ENCODE measurements around the gene COL18A1. TPM values are rescaled to one million over a fixed set of nuclear protein-coding genes. Genes with fewer than 3 reads are reported as not detected.

COL18A1 gene
- total RNA-seq, 1 donor from 2014 or later = 9.5 TPM

DNA sequence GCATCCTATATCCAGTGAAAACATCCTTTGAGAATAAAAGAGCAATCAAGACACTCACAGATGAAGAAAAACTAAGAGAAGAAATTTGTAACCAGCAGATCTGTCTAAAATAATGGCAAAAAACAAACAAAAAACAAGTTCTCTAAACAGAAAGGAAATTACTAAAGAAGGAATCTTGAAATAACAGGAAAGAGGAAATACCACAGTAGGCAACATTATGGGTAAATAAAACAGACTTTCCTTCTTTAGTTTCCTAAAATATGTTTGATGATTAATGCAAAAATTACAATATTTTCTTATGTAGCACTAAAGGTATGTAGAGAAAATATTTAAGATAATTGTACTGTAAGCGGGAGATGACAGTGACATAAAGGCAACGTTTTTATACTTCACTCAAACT, 113.8 kb downstream of the COL18A1 start:
- Mint-ChIP-seq H3K4me1 (ENCODE audit: low read depth, unreplicated experiment) (peaks cover 5% of the 10 kb centered on the region), H3K4me3 (ENCODE audit: unreplicated experiment) (no peak overlapping the region), H3K36me3 (ENCODE audit: unreplicated experiment) (peaks cover 54% of the 10 kb centered on the region), H3K27ac (ENCODE audit: unreplicated experiment) (no peak overlapping the region), H3K27me3 (ENCODE audit: unreplicated experiment) (peaks cover 4% of the 10 kb centered on the region), H3K9me3 (ENCODE audit: unreplicated experiment) (peaks cover 27% of the 10 kb centered on the region)
- no peak for DNase-seq
- TF ChIP-seq, protein P1, sequence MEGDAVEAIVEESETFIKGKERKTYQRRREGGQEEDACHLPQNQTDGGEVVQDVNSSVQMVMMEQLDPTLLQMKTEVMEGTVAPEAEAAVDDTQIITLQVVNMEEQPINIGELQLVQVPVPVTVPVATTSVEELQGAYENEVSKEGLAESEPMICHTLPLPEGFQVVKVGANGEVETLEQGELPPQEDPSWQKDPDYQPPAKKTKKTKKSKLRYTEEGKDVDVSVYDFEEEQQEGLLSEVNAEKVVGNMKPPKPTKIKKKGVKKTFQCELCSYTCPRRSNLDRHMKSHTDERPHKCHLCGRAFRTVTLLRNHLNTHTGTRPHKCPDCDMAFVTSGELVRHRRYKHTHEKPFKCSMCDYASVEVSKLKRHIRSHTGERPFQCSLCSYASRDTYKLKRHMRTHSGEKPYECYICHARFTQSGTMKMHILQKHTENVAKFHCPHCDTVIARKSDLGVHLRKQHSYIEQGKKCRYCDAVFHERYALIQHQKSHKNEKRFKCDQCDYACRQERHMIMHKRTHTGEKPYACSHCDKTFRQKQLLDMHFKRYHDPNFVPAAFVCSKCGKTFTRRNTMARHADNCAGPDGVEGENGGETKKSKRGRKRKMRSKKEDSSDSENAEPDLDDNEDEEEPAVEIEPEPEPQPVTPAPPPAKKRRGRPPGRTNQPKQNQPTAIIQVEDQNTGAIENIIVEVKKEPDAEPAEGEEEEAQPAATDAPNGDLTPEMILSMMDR (IDR thresholded peaks at IDR 0.05; ENCODE audit: partially characterized antibody, unreplicated experiment) = no peak

DNA sequence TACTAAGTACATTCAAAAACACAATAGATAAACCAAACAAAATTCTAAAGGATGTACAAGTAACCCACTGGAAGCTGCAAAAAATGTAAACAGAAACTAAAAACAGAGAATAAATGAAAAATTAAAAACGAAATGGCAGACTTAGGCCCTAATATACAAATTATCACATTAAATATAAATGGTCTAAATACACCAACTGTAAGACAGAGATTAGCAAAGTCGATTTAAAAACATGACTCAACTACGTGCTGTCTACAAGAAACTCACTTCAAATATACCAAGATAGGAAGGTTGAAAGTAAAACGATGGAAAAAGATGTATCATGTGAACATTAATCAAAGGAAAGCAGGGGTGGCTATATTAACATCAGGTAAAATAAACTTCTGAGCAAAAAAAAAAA, 114.2 kb downstream of the COL18A1 start:
- H3K27ac Mint-ChIP-seq (ENCODE audit: unreplicated experiment) = no peak overlapping the region
- DNase-seq = no peak
- peaks cover 4% of the 10 kb centered on the region for H3K27me3 Mint-ChIP-seq (ENCODE audit: unreplicated experiment)
- peaks cover 27% of the 10 kb centered on the region for H3K9me3 Mint-ChIP-seq (ENCODE audit: unreplicated experiment)
- H3K36me3 Mint-ChIP-seq (ENCODE audit: unreplicated experiment) = peaks cover 54% of the 10 kb centered on the region
- H3K4me3 Mint-ChIP-seq (ENCODE audit: unreplicated experiment) = no peak overlapping the region
- H3K4me1 Mint-ChIP-seq (ENCODE audit: low read depth, unreplicated experiment) = peaks cover 5% of the 10 kb centered on the region
- TF ChIP-seq, protein P1 (IDR thresholded peaks at IDR 0.05; ENCODE audit: partially characterized antibody, unreplicated experiment) = no peak

DNA sequence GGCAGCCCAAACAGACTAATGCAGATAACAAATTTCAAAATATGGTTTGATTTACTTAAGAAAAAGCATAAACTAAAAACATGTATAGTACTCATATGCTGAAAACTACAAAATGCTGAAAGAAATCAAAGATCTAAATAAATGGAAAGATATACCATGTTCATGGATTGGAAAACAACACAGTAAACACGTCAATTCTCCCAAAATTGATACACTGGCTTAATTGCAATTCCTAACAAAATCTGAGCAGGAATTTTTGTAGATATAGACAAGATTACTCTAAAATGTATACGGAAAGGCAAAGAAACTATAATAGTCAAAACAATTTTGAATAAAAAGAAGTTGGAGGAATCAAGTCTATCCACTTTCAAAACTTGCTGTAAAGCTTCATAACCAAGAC, 116.3 kb downstream of the COL18A1 start:
- no peak overlapping the region for H3K27ac Mint-ChIP-seq (ENCODE audit: unreplicated experiment)
- TF ChIP-seq, protein P1 (IDR thresholded peaks at IDR 0.05; ENCODE audit: partially characterized antibody, unreplicated experiment) = no peak
- H3K36me3 Mint-ChIP-seq (ENCODE audit: unreplicated experiment) = peaks cover 54% of the 10 kb centered on the region
- peaks cover 27% of the 10 kb centered on the region for H3K9me3 Mint-ChIP-seq (ENCODE audit: unreplicated experiment)
- peaks cover 5% of the 10 kb centered on the region for H3K4me1 Mint-ChIP-seq (ENCODE audit: low read depth, unreplicated experiment)
- peaks cover 4% of the 10 kb centered on the region for H3K27me3 Mint-ChIP-seq (ENCODE audit: unreplicated experiment)
- DNase-seq = no peak
- H3K4me3 Mint-ChIP-seq (ENCODE audit: unreplicated experiment) = no peak overlapping the region

DNA sequence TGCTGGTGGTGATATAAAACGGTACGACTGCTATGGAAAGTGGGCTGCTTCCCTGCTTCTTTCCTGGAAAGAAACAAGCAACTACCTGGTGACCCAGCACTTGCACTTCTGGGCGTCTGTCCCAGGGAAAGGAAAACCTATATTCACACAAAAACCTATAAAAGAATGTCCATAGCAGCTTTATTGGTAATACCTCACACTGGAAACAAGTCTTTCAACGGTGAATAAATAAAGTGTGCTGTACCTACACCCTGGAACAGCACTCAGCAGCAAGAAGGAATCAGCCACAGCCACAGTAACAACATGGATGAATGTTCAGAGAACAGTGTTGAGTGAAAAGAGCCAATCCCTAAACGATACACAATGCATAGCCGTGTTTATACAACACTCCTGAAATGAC, 117.4 kb downstream of the COL18A1 start:
- no peak overlapping the region for H3K4me3 Mint-ChIP-seq (ENCODE audit: unreplicated experiment)
- peaks cover 54% of the 10 kb centered on the region for H3K36me3 Mint-ChIP-seq (ENCODE audit: unreplicated experiment)
- no peak for DNase-seq
- peaks cover under 1% of the 10 kb centered on the region for H3K4me1 Mint-ChIP-seq (ENCODE audit: low read depth, unreplicated experiment)
- peaks cover 4% of the 10 kb centered on the region for H3K27me3 Mint-ChIP-seq (ENCODE audit: unreplicated experiment)
- peaks cover 26% of the 10 kb centered on the region for H3K9me3 Mint-ChIP-seq (ENCODE audit: unreplicated experiment)
- H3K27ac Mint-ChIP-seq (ENCODE audit: unreplicated experiment) = no peak overlapping the region
- TF ChIP-seq, protein P1 (IDR thresholded peaks at IDR 0.05; ENCODE audit: partially characterized antibody, unreplicated experiment) = no peak

DNA sequence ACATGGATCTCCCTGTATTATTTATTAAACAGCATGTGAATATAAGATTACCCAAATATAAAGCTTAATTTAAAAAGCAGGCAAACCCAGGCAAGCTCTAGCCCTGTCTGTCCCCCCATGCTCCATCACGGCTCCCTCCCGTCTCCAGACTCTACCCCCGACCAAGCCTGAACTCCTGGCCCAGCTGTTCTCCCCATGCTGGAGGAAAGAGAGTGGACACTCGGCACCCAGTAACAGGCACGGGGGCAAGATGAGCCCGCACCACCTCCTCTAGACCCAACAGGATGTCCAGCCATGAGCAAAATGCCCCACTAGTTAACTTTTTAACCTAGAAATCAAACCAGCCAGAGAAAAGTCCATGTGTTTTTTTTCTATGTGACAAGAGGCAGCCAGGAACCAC, 118.0 kb downstream of the COL18A1 start:
- Mint-ChIP-seq H3K36me3 (ENCODE audit: unreplicated experiment) (peaks cover 50% of the 10 kb centered on the region), H3K4me3 (ENCODE audit: unreplicated experiment) (no peak overlapping the region), H3K27me3 (ENCODE audit: unreplicated experiment) (peaks cover 4% of the 10 kb centered on the region), H3K4me1 (ENCODE audit: low read depth, unreplicated experiment) (no peaks in the 10 kb centered on the region), H3K9me3 (ENCODE audit: unreplicated experiment) (peaks cover 23% of the 10 kb centered on the region), H3K27ac (ENCODE audit: unreplicated experiment) (no peak overlapping the region)
- TF ChIP-seq, protein P1 (IDR thresholded peaks at IDR 0.05; ENCODE audit: partially characterized antibody, unreplicated experiment) = no peak
- no peak for DNase-seq
